ENCODE results near the gene LRRC10B.

GRCh38 chr11:61528114-61528513, 19.6 kb downstream of the LRRC10B start:
- TF ChIP-seq CTCF (IDR thresholded peaks at IDR 0.05) (no peak), POLR2A (IDR thresholded peaks at IDR 0.05) (no peak)

Data from thyroid gland (tissue), 4 donors.